ENCODE results near the gene ACVRL1.

Gene ACVRL1

GRCh38 chr12:51907083-51907855 lies at the start of gene ACVRL1:
TSS of gene ACVRL1 (plus strand) at chr12:51907504. CDS start at chr12:51912475, 4,971 bp downstream.
- DNase-seq (ENCODE audit: low read depth), result no peak

DNA sequence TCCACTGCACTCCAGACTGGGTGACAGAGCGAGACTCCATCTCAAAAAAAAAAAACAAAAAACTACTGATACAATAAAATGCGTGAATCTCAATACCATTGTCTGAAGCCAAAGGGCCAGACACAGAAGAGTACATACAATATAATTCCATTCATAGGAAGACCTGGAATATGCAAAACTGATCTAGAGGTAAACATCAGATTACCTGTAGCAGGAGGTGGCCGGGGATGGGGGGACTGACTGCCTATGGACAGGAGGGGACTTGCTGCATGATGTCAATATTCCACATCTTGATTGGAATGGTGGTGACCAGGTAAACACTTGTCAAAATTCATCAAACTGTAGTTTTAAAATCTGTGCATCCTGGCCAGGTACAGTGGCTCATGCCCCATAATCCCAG lies 46.3 kb upstream of the ACVRL1 start:
- no peak for DNase-seq (ENCODE audit: low read depth)

GRCh38 chr12:51862947-51863346 lies 44.4 kb upstream of the ACVRL1 start:
- no peak for DNase-seq (ENCODE audit: low read depth)

GRCh38 chr12:51863363-51863932 lies 43.9 kb upstream of the ACVRL1 start:
- DNase-seq (ENCODE audit: low read depth), result no peak

DNA sequence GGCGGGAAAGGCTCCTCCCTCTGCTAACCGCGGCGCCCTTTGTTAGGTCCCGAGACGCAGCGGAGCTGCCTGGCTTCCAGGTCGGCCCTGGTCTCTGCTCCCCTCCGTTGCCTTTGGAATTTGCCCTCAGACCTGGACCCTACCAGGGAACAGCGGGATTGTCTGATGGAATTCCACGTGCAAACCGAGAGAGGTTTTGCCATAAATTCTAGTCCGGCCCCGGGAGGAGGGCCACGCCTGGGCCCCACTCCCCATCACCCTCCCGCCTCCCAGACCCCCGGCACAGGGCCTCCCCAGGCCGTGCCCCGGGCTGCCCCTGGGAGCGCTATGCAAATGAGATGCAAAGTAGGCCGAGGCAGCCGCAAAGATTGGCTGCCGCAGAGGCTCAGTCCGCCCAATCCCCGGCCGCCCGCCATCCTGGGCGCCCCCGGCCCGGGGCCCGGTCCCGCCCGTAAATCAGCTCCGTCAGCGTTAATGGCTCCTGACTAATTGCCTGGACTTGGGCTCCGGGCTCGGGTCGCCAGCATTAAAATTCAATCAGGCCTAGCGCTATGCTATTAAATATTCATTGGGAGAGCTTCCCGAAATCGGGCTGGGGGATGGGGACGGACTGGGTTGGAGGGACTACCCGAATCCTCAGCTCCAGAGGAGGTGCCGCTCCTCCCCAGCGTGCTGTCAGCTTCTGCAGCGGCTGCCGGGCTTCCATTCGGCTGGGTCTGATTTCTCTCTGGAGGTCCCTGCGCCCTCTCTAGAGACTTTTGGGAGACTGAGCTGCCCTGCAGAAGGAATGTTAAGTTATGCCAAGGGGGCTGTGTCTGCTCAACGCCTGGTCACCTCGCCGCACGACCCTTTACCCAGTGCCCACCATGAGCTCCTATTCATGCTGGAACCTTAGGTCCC lies 43.1 kb upstream of the ACVRL1 start:
- DNase-seq (ENCODE audit: low read depth), result no peak

DNA sequence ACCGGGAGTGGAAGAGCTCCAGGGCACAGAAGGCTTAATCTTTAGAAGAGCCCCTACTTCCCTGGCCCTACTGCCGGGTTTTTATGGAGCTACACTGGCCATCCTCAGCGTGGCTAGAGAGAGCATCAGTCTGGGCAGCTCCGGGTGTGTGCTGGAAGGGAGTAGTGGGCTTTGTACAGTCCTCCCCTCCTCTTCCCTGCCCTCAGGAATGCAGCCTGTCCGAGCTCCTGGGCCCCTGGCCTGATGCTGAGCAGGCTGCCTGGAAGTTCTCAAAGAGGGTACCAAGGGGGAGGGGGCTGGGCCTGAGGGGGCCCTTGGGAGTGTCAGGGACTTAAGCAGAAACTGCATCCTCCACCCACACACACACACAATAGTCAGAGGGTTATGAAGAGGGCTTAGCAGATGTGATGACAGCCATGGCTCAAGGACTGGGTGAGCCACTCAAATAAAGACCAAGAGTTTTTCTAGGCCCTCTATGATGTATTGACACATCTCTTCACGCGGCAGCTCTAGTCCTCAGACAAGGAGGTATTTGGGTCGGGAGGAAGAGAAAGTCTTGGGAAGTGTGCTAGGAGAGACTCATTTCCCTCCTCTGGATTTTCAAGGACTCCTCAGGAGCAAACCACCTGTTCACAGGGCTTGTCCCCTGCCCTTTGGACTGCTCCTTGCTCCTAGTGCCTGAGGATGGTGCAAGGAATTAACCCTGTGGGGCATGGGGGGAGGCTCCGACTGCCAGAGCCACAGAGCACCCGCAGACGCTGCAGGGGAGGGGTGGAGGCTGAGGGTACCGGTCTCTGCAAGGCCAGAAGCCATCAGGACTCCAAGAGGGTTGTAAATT lies 42.3 kb upstream of the ACVRL1 start:
- no peak for DNase-seq (ENCODE audit: low read depth)

- DNase-seq (ENCODE audit: low read depth), result no peak
Observed at GRCh38 chr12:51865757-51866270, 41.5 kb upstream of the ACVRL1 start.

- DNase-seq (ENCODE audit: low read depth), result no peak
Observed at GRCh38 chr12:51866324-51866723, 41.0 kb upstream of the ACVRL1 start.

GRCh38 chr12:51866762-51867161 lies 40.5 kb upstream of the ACVRL1 start:
- DNase-seq (ENCODE audit: low read depth), result no peak

DNA sequence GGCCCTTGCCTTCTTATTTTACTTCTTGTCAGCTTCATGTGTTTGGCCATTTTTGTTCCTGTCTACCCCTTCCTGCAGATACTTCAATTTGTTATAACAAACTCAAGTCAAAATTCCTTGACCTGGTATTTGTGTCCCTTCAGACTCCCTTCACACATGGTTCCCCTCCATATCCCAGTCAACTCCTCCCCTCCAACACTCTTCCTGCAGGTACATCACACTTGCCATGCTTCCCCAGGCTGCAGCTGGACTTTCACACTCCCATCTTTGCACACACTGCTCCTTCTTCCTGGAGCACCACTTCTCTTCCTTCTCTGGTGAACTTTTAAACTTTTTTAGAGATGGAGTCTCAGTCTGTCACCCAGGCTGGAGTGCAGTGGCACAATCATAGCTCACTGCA lies 39.9 kb upstream of the ACVRL1 start:
- no peak for DNase-seq (ENCODE audit: low read depth)

GRCh38 chr12:51867796-51868428 lies 39.4 kb upstream of the ACVRL1 start:
- DNase-seq (ENCODE audit: low read depth), result no peak

DNA sequence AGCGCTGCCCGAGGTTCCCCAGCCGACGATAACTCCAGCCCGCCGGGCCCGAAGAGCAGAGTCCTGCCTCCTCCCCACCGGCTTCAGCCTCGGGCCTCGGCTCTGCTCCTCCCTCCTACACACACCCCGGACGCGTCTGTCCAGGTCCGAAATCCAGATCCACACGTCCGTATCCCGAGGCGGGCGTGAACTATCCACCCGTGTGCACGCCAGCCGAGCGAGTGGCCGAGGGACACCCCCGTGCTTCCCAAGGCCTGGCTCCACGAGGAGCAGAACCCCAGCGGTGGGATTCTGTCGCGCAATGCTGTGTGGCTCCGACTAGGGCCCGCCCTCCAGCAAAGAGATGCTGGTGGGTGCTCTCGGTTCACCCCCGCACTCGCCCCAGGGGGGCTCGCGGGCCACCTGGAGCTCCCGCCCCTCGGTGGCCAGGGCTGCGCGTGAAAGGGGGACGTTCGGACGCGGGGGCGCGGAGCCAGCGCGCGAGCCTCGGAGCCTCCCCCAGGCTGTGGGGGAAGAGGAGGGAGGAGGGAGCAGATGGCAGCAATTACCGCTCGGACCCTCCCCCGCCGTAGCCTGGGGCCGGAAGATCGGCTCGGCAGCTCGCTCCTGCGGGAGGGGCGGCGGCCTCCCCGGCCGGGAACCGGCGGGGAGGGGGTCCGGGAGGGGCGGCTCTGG lies 38.3 kb upstream of the ACVRL1 start:
- DNase-seq (ENCODE audit: low read depth), result no peak

- DNase-seq (ENCODE audit: low read depth), result no peak
Observed at GRCh38 chr12:51869496-51869865, 37.8 kb upstream of the ACVRL1 start.

DNA sequence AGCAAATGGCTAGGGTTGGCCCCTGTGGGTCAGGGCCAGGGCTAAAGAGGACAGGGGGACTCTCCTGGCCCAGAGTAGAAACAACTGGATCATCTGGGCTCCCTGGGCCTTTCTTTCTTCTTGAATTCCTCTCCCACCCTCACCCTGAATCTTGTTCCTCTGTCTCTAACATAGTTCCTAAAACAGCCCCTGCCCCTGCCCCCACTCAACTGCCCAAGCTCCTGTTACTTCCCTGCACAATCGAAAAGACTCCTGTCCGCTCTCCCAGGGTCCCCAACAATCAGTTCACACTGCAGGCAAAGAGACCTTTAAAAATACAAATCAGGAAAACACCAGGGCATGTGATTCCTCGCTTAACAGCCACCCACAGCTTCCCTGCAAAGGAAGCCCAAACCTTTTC lies 37.4 kb upstream of the ACVRL1 start:
- DNase-seq (ENCODE audit: low read depth), result no peak

DNA sequence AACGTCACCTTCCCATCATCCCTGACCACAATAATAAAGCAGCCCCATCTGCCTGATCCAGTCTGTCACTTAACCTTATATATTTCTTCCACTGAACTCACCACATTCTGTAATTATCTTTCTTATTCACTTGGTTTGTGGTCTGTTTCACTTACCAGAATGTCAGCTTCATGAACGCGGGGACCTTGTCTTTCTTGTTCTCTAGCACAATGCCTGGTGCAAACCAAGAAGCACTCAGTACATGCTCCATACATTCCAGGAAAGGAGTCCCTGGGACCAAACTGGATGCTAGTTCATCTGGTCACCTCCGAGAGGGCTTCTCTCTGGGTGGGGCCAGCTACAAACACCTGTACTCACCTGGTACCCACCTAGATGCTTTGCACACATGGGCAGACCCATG lies 36.8 kb upstream of the ACVRL1 start:
- no peak for DNase-seq (ENCODE audit: low read depth)

GRCh38 chr12:51871126-51871525 lies 36.2 kb upstream of the ACVRL1 start:
- DNase-seq (ENCODE audit: low read depth), result no peak

DNA sequence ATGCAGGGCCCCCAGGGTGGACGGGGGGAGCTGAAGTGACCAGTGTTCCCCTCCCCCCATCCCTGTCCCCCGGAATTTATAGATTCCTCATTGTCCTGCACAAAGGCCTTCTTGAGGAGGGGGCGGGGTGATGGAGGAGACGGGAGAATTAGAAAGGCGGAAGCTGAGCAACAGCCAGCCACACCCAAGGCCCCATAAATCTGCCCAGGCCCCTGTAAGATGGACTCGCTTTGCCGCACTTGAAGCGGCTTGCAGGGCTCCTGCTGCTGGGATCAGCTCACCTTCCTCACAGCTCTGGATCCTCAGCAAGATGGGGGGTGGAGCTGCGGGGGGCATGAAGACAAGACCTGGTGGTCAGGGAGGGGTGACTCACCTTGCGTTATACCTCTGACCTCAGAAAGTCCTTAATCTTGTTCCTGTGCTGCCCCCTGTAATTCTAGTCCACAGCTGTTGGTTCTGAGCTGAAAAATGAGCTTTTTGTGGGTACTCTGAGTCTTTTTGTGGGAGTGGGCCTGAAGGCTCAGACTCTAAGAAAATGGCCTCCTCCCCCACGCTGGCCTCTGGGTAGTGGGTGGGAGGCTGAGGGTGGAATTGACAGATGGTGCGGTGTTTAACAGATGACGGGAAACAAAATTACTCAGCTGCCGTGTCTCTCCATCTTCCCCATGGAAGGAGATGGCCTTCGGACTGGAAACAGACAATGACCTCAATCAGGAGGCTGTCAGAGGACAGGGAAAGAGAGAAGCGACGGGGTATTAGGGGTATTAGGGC lies 35.2 kb upstream of the ACVRL1 start:
- no peak for DNase-seq (ENCODE audit: low read depth)

GRCh38 chr12:51872689-51872981 lies 34.7 kb upstream of the ACVRL1 start:
- no peak for DNase-seq (ENCODE audit: low read depth)

- DNase-seq (ENCODE audit: low read depth), result no peak
Observed at GRCh38 chr12:51873251-51873994, 33.9 kb upstream of the ACVRL1 start.
